Measurements from ENCODE around the gene CD3G. TPM values are rescaled to one million over a fixed set of nuclear protein-coding genes. Genes with fewer than 3 reads are reported as not detected.

CD3G gene
- total and polyA plus RNA-seq, 9 of the 15 experiments (the other 6 are each of a cell fraction or from before 2014, with no cell fraction given), result 0.30 to 1.7 (median 0.47) TPM

GRCh38 chr11:118401151-118401879 lies 57.2 kb downstream of the CD3G start, which contains the start of gene ATP5MG (continued):
- TF ChIP-seq SIN3B (IDR thresholded peaks at IDR 0.05; ENCODE audit: low read depth) (peak; percentile 70; the same call in 1 of the 2 replicates), JUN (IDR thresholded peaks at IDR 0.05; ENCODE audit: borderline replicate concordance, low read depth, low read length) (no peak), JUN (CRISPR knock-in tag; IDR thresholded peaks at IDR 0.05; ENCODE audit: borderline replicate concordance) (0 out of 2 replicates have a peak, but pooled peaks have one; percentile 21), RBFOX2 (IDR thresholded peaks at IDR 0.05; ENCODE audit: low read depth, low read length) (peak; percentile 84), ZNF445 (CRISPR knock-in tag; IDR thresholded peaks at IDR 0.05; ENCODE audit: low read depth) (no peak), KLF6 (CRISPR knock-in tag; IDR thresholded peaks at IDR 0.05; ENCODE audit: borderline replicate concordance) (no peak), ETS2 (tag; IDR thresholded peaks at IDR 0.05; ENCODE audit: borderline replicate concordance, poor library complexity, severe bottlenecking) (no peak), FOXP4 (CRISPR knock-in tag; IDR thresholded peaks at IDR 0.05; ENCODE audit: borderline replicate concordance) (no peak), ZNF766 (CRISPR knock-in tag; conservative IDR thresholded peaks at IDR 0.05) (0 out of 2 replicates have a peak, but pooled peaks have one; percentile 18), KAT8 (IDR thresholded peaks at IDR 0.05; ENCODE audit: low read depth) (no peak), SP2 (IDR thresholded peaks at IDR 0.05; ENCODE audit: extremely low read depth, low read depth, low read length, poor library complexity, severe bottlenecking) (no peak), DPF2 (IDR thresholded peaks at IDR 0.05) (no peak)
- TF ChIP-seq, protein P1, sequence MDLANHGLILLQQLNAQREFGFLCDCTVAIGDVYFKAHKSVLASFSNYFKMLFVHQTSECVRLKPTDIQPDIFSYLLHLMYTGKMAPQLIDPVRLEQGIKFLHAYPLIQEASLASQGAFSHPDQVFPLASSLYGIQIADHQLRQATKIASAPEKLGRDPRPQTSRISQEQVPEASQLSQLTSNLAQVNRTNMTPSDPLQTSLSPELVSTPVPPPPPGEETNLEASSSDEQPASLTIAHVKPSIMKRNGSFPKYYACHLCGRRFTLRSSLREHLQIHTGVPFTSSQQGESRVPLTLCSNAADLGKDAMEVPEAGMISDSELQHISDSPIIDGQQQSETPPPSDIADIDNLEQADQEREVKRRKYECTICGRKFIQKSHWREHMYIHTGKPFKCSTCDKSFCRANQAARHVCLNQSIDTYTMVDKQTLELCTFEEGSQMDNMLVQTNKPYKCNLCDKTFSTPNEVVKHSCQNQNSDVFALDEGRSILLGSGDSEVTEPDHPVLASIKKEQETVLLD (IDR thresholded peaks at IDR 0.05), result peak; percentile 86
